NCI-H128 (cell line): ENCODE results near the gene PXT1.
A peak's percentile ranks its signal among the peaks of the same experiment; 100 is the strongest.
"Not testable (repeated sequence)": the region's sequence is repeated elsewhere in the genome, so short reads cannot be mapped to it uniquely, and the experiment has no call there.

Source experiments
- DNase-seq: peaks from one replicate; lab custom pipeline; 2025; ENCODE audit not compliant: unreplicated experiment; lab: John Stamatoyannopoulos, UW

Gene PXT1

GRCh38 chr6:36370638-36371037 lies 72.0 kb downstream of the PXT1 start:
- DNase-seq, result no peak

GRCh38 chr6:36368921-36369865 lies 73.5 kb downstream of the PXT1 start:
- peak; percentile 35 for DNase-seq

- no peak for DNase-seq
Measured at GRCh38 chr6:36368421-36368820, 74.2 kb downstream of the PXT1 start.

DNA sequence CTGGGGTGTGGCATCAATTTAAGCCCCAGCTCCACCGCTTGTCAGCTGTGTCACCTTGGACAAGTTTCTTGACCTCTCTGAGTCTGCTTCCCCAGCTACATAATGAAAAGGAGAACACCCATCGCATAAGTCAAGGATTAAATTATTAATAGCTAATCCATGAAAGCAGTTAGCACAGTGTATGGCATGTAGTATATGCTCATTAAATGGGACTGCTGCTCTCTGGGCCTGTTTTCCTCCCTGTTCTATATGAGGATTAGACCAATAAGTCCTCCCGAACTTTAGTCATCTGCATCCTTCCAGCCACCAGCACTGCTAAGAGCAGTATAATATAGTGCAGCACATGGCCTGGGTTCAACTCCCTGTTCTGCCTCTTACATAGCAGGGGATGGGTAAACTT lies 74.9 kb downstream of the PXT1 start:
- DNase-seq, result no peak

DNA sequence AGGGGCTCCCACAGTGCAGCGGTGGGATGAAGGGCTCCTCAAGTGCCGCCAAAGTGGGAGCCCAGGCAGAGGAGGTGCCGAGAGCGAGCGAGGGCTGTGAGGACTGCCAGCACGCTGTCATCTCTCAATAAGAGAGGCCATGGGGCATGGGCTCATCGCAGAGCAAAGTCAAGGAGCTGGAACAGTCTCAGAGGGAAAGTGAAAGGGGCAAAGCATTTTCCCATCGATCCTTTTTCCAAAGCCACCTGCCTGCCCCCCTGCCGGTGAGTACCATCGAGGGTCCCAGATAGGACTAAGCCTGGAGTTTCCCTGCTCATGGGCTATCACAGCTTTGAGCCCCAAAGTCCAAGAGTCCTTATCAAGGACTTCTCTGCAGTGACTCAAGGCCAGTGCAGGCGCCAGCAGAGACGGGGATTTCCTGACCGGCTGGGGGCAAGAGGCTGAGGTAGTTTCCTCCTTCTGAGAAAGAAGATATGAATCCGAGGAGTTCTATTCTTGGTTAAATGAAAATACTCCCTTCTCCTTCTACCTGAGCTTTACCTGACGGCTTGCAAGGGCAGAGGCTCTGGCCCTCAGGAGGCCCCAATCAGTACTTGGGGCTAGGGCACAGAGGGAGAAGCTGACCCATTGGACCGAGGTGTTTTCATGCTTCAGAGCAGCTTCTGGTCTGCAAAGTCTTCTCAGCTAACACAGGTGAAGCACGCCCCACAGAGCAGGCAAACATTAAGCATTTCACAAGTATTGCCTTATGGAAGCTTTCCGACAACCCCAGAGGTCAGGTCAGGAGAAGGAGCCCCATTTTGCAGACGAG lies 77.8 kb downstream of the PXT1 start:
- DNase-seq, result no peak

DNA sequence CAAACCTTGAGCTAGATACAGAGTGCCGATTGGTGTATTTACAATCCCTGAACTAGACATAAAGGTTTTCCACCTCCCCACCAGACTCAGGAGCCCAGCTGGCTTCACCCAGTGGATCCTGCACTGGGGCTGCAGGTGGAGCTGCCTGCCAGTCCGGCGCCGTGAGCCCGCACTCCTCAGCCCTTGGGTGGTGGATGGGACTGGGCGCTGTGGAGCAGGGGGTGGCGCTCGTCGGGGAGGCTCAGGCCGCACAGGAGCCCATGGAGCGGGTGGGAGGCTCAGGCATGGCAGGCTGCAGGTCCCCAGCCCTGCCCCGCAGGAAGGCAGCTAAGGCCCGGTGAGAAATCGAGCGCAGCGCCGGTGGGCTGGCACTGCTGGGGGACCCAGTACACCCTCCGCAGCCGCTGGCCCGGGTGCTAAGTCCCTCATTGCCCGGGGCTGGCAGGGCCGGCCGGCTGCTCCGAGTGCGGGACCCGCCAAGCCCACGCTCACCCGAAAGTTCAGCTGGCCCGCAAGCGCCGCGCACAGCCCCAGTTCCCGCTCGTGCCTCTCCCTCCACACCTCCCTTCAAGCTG lies 78.5 kb downstream of the PXT1 start:
- not testable (repeated sequence) for DNase-seq

DNA sequence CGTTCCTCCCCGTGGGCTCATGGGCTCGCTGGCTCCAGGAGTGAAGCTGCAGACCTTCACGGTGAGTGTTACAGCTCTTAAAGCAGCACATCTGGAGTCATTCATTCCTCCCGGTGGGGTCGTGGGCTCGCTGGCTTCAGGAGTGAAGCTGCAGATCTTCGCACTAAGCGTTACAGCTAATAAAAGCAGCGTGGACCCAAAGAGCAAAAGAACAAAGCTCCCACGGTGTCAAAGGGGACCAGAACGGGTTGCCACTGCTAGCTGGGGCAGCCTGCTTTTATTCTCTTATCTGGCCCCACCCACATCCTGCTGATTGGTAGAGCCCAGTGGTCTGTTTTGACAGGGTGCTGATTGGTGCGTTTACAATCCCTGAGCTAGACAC lies 79.3 kb downstream of the PXT1 start:
- not testable (repeated sequence) for DNase-seq

- DNase-seq, result no peak
Measured at GRCh38 chr6:36362551-36363370, 79.9 kb downstream of the PXT1 start.

- no peak for DNase-seq
Measured at GRCh38 chr6:36361071-36361470, 81.6 kb downstream of the PXT1 start.

DNA sequence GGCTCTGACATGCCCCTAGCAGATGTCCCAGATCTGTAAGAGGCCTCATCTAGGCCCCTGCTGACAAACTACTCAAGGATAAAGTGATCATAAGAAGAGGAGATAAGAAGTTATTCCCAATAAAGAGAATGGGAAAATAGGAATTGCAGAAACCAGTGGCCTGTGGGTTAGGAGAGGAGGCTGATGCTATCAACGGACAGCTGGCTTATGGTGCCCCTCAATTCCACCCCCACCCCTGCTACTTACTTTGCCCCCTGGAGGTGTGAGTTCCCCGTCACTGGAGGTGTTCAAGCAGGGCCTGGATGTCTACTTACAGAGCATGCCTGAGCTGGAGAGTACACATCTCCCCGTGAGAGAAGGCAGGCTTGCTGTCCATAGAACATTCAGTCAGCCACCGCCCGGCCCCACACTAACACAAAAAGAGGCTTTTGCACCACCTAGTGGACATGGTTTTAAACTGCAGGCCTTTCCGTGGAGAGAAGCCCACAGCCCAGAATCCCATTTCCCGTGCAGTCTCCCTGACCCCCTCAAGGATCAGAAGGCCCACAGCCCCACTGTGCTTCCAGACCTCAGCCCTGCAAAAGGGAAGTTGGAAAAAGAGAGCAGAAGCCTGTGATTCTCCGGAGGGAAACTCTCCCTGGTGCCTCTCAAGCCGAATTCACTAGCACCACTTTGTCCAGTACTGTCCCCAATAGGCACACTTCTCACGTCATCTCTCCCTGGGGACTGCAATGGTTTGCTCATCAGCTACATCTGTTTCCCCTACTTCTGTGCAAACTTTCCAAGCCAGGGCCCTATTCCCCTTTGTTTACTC lies 82.2 kb downstream of the PXT1 start:
- DNase-seq, result peak; percentile 73

DNA sequence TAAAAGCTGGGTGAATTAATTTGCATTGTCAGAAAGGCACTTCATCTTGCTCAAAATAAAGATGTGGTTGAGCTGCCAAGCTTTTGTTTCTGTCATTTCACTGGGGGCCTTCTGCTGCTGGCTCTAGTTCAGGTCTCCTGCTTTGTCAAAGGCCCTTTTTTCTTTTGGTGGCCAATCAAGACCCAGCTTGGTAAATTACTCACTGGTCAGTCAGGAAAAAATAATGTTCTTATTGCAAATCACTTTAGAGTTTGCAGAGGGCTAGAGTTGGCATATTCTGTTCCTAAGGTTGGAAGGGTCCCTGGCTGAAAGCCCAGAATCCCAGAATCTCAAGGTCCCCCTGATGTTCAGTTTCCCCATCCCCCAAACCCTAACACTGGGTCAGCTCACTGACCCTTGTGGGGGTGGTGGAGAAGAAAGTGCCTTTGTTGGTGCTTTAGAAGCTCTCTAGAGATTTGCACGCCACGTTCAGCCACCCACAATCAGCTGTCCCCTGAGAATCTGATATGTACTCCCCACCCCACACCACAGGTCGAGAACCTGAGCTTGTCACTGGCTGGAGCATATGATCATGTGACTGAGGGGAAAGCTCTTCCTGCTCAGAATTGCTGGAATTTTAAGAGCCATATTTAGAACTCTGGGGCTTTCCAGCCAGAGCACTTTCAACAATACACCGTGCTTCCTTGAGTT lies 84.3 kb downstream of the PXT1 start:
- no peak for DNase-seq

DNA sequence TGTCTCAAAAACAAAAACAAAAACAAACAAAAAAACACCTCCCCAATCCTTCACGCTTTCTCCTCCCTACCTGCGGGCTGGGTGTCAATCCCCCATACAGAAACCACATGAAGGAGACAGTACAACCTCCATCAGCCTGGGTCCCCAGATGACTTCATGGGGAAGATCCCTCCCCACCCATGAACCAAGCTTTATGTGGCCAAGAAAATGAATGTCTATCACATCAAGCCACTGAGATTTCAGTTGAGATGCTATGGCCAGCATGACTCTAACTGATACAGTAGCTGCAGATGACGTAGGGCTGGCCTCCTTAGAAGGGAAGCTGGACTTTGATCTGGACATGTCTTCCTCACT lies 84.8 kb downstream of the PXT1 start:
- DNase-seq, result no peak

GRCh38 chr6:36355819-36356218 lies 86.8 kb downstream of the PXT1 start:
- no peak for DNase-seq

DNA sequence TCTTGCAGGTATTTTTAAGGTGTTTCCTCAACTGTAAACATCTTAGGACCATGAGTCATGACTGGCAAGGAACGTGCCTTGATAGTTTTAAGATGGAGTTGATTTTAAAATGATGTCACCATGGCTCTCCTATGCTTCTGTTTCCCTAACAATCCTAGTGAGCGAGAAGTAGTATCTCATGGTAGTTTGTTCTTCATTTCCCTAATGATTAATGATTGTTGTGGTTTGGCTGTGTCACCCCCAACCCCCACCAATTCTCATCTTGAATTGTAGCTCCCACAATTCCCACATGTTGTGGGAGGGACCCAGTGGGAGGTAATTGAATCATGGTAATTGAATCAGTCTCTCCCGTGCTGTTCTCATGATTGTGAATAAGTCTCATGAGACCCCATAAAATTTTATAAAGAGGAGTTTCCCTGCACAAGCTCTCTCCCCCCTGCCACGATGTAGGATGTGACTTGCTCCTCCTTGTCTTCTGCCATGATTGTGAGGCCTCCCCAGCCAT lies 89.2 kb downstream of the PXT1 start:
- DNase-seq, result no peak

DNA sequence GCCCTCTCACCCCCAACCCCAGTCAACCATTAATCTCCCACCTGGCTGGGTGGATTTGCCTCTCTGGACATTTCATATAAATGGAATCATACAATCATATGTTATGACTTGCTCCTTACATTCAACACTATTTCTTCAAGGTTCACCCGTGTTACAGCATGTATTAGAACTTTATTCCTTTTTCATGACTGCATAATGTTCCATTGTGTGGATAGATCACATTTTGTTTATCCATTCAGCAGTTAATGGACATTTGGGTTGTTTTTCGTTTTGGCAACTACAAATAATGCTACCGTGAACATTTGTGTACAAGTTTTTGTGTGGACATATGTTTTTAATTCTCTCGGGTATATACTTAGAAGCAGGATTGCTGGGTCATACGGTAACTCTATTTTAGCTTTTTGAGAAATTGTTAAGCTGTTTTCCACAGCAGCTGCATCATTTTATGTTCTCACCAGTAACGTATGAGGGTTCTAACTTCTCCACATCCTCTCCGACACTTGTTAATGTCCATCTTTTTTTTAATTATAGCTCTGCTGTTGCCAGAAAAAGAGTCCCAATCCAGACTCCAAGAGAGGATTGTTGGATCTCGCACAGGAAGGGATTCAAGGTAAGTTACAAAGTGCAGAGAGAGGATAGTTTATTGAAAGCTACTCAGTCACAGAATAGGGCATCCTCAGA lies 90.0 kb downstream of the PXT1 start:
- DNase-seq, result no peak

DNA sequence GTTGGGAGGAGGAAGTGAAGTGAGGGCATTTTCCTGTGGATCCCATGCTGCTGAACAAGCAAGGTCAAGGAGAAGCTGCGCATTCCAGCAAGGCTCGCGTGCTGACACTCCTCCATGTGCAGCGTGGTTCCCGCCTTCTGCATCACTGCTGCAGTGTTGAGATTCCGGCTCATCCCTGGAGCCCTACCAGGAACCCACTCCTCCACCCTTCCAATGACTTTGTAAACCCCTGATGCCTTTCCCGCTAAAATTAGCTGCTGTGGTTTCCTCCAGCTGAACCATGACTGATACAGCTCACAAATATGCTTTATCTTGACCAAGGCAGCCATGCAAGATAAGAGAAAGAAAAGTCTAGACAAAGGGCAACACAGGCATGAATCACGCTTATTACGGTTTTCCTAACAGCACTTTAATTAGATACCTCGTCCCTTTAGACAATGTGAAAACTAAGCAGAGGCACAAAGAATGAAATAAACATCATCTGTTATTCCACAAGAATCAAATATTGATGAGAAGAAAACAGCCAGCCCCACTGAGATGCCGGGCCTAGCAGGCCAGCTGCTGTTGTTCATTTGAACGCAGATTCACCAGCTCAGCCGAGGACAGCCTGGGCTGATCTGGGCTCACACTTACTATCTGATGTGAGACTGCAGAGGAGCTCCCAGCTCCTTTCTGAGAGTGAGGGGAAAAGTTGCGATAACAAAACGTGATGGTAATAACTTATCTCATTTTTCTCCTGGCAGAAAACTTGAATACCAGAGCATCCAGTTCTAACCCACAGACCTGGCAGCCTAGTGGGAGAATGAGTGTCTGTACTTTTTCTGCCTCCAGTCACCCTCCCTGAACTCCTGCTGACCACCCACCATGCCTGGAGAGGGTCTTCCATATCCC lies 91.7 kb downstream of the PXT1 start:
- no peak for DNase-seq

DNA sequence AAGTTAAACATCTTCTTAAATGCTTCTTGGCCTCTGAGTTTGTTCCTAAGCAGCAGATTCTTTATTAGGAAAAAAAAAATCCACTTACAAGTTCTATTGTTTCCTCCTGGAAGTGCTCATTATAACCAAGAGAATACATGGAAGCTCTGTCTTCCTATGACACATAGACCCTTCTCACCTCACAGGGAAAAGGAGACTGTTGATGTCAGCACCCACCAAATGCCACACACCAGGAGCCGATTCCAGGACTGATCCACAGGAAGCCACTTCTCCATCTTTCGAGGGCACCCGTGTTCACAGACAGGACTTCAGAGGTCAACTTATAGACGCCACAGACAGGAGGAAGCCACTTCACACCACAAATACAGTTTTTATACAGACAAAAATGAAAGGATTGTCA lies 92.6 kb downstream of the PXT1 start:
- DNase-seq, result no peak

DNA sequence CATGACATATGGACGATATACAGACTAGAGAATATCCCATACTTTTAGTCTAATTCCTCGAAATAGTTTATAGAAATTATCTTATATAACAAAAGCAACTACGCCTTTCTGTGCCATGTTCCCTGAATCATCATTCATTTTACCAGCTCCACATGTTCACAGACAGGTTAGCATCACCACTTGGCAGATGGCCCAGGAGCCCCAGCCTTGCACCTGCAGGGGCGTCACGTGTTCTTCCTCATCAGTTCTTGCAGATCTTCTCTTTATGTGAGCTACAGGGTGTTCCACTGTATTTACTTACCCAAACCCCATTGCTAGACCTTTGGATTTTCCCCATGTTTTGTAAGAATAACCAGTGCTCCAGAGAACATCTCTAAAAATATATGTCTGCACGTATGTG lies 93.4 kb downstream of the PXT1 start:
- peak; percentile 58 for DNase-seq
